ENCODE data around the gene BIRC3.

DNA sequence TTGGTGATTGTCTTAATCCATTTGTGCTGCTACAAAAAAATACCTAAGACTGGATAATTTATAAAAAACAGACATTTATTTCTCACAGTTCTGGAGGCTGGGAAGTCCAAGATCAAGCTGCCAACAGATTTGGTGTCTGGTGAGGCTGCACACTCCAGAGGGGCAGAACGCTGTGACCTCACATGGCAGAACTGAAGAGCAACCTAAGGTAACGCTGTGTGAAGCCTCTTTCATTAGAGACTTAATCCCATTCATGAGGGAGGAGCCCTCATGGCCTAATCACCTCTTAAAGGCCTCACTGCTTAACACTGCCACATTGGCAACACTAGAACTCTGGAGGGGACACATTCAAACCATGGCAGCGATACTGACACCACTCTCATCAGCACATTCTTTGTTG lies 42.7 kb upstream of the BIRC3 start:
- no peak for TF ChIP-seq POLR2A (IDR thresholded peaks at IDR 0.05)
- TF ChIP-seq, protein P1, sequence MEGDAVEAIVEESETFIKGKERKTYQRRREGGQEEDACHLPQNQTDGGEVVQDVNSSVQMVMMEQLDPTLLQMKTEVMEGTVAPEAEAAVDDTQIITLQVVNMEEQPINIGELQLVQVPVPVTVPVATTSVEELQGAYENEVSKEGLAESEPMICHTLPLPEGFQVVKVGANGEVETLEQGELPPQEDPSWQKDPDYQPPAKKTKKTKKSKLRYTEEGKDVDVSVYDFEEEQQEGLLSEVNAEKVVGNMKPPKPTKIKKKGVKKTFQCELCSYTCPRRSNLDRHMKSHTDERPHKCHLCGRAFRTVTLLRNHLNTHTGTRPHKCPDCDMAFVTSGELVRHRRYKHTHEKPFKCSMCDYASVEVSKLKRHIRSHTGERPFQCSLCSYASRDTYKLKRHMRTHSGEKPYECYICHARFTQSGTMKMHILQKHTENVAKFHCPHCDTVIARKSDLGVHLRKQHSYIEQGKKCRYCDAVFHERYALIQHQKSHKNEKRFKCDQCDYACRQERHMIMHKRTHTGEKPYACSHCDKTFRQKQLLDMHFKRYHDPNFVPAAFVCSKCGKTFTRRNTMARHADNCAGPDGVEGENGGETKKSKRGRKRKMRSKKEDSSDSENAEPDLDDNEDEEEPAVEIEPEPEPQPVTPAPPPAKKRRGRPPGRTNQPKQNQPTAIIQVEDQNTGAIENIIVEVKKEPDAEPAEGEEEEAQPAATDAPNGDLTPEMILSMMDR (IDR thresholded peaks at IDR 0.05) = no peak

All from esophagus squamous epithelium (tissue), 4 donors.